HL-60 (cell line): ENCODE data around the gene MPHOSPH10.

Experiments used
- DNase-seq, 2 experiments: peaks; one replicate each; pipeline ENCODE4 v3.0.0-alpha.2; 2010 to 2020; ENCODE audit warnings: low read depth in 1 of 2, low spot score in 1 of 2
- H3K27ac ChIP-seq: fragments of 250-450 bp; sonication (Bioruptor Pico); replicated peaks from 2 replicates; pipeline ENCODE4 v1.5.1; 2020; ENCODE audit warnings: mild to moderate bottlenecking, moderate library complexity
- H3K27me3 ChIP-seq: fragments of 250-450 bp; sonication (Bioruptor Pico); 2 replicates; pipeline ENCODE4 v1.5.1; 2021; ENCODE audit warnings: mild to moderate bottlenecking, moderate library complexity; ENCODE audit not compliant: insufficient read depth, poor library complexity, severe bottlenecking
- H3K4me3 ChIP-seq: replicated peaks from 2 replicates; pipeline ENCODE4 v1.5.1; 2011; ENCODE audit warnings: mild to moderate bottlenecking, control low read depth, low read length; ENCODE audit not compliant: insufficient read depth
- GABPA ChIP-seq: IDR thresholded peaks from 2 replicates; pipeline ENCODE4 v1.6.1; 2012; ENCODE audit warnings: low read depth
- POLR2AphosphoS5 ChIP-seq: IDR thresholded peaks from 2 replicates; pipeline ENCODE4 v1.6.1; 2012; ENCODE audit warnings: low read depth
- SPI1 ChIP-seq: IDR thresholded peaks from 2 replicates; pipeline ENCODE4 v1.6.1; 2012; ENCODE audit warnings: low read depth, mild to moderate bottlenecking, borderline replicate concordance
- TF ChIP-seq, protein P1 (sequence below): IDR thresholded peaks from 2 replicates; pipeline ENCODE4 v1.6.1; 2012; ENCODE audit warnings: low read depth; ENCODE audit not compliant: insufficient replicate concordance
- TF ChIP-seq, protein P2 (sequence below): IDR thresholded peaks from one replicate; pipeline ENCODE4 v1.5.1; 2011; ENCODE audit warnings: low read length, control low read depth, inconsistent platforms; ENCODE audit not compliant: insufficient read depth

The MPHOSPH10 gene

DNA sequence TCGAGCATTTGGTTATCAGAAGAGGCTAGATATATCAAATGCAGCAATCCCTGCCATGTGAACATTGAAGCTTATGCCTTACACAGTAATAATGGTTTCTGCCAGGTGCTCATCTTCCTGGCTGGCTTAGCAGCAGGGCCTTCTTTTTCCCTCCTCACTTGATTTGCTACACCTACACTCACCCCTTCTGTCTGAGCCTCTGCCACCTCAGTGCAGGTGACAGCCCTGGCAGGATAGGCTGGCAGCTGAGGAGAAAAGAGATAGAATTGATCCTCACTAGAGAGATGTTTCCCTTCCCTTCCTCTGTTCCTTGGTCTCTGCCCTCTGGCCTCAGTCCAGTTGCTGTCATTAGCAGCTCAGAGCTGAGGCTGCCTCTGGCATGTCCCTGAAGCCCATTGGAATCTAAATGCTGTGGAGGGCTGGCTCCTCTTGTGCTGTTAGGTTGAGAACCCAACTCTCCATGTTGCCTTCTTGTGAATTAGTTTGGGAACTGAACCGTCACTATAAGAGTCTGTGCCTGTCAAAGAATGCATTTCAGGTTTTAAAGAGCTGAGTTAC is 18.2 kb downstream of the MPHOSPH10 start:
- no peak overlapping the region for H3K27ac ChIP-seq
- H3K4me3 ChIP-seq, result no peak overlapping the region
- TF ChIP-seq SPI1 (no peak), POLR2AphosphoS5 (no peak), GABPA (no peak)
- TF ChIP-seq, protein P1, sequence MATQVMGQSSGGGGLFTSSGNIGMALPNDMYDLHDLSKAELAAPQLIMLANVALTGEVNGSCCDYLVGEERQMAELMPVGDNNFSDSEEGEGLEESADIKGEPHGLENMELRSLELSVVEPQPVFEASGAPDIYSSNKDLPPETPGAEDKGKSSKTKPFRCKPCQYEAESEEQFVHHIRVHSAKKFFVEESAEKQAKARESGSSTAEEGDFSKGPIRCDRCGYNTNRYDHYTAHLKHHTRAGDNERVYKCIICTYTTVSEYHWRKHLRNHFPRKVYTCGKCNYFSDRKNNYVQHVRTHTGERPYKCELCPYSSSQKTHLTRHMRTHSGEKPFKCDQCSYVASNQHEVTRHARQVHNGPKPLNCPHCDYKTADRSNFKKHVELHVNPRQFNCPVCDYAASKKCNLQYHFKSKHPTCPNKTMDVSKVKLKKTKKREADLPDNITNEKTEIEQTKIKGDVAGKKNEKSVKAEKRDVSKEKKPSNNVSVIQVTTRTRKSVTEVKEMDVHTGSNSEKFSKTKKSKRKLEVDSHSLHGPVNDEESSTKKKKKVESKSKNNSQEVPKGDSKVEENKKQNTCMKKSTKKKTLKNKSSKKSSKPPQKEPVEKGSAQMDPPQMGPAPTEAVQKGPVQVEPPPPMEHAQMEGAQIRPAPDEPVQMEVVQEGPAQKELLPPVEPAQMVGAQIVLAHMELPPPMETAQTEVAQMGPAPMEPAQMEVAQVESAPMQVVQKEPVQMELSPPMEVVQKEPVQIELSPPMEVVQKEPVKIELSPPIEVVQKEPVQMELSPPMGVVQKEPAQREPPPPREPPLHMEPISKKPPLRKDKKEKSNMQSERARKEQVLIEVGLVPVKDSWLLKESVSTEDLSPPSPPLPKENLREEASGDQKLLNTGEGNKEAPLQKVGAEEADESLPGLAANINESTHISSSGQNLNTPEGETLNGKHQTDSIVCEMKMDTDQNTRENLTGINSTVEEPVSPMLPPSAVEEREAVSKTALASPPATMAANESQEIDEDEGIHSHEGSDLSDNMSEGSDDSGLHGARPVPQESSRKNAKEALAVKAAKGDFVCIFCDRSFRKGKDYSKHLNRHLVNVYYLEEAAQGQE, result no peak
- TF ChIP-seq, protein P2, sequence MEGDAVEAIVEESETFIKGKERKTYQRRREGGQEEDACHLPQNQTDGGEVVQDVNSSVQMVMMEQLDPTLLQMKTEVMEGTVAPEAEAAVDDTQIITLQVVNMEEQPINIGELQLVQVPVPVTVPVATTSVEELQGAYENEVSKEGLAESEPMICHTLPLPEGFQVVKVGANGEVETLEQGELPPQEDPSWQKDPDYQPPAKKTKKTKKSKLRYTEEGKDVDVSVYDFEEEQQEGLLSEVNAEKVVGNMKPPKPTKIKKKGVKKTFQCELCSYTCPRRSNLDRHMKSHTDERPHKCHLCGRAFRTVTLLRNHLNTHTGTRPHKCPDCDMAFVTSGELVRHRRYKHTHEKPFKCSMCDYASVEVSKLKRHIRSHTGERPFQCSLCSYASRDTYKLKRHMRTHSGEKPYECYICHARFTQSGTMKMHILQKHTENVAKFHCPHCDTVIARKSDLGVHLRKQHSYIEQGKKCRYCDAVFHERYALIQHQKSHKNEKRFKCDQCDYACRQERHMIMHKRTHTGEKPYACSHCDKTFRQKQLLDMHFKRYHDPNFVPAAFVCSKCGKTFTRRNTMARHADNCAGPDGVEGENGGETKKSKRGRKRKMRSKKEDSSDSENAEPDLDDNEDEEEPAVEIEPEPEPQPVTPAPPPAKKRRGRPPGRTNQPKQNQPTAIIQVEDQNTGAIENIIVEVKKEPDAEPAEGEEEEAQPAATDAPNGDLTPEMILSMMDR, result no peak
- H3K27me3 ChIP-seq, result no peaks in the 10 kb centered on the region
- DNase-seq, result no peak

DNA sequence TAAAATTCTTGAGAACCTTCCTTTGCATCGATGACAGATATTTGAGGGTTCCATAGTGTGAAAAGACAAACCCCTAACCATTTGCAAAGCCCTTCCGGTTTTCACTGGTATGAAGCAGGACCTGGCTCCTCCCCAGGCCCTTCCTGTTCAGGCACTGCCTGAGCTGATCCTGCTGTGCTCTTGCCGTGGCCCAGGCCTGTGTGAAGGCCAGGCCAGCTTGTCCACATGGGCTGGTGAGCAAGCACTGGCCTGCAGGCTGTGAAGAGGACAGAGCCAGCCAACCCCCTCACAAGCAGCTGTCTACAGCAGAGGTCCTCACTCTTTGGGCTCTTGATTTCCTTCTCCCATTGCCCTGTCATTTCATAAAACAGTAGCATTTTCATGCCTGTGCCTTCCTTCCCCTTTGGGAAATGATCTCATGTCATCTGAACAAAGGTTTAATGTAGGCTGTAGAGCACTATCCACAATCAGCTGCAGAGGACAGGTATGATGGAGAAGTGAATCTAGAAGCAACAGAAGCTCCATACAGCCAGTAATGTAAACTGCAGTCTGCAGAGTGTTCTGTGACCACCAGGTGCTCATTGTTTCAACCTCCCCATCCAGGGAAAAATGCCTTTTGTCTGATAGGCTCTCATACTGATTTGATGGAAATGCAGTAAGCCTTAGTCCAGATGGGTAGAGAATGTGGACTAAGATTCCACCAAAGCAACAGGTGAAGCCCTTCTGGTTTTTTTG is 19.8 kb downstream of the MPHOSPH10 start:
- DNase-seq, result no peak
- TF ChIP-seq POLR2AphosphoS5 (no peak), GABPA (no peak), SPI1 (no peak)
- TF ChIP-seq, protein P1, result no peak
- TF ChIP-seq, protein P2, result no peak
- no peak overlapping the region for H3K27ac ChIP-seq
- no peaks in the 10 kb centered on the region for H3K27me3 ChIP-seq
- no peak overlapping the region for H3K4me3 ChIP-seq

- Histone ChIP-seq H3K27ac (no peak overlapping the region), H3K27me3 (no peaks in the 10 kb centered on the region), H3K4me3 (no peak overlapping the region)
- no peak for DNase-seq
- TF ChIP-seq, protein P2, result no peak
- TF ChIP-seq POLR2AphosphoS5 (no peak), SPI1 (no peak), GABPA (no peak)
- TF ChIP-seq, protein P1, result no peak
Measured at GRCh38 chr2:71151620-71152019, 21.2 kb downstream of the MPHOSPH10 start.
